Fibroblast of villous mesenchyme (primary cell): ENCODE results near the gene TPCN1. TPM values are rescaled to one million over a fixed set of nuclear protein-coding genes. Genes with fewer than 3 reads are reported as not detected.

ENCODE experiments used
- DNase-seq: peaks from one replicate; pipeline ENCODE4 v3.0.0-alpha.2; 2010; ENCODE audit warnings: low read depth
- H3K4me3 ChIP-seq: 2 replicates; pipeline ENCODE4 v1.5.1; 2011; ENCODE audit warnings: low read depth, mild to moderate bottlenecking, low read length
- CTCF ChIP-seq: IDR thresholded peaks from 2 replicates; pipeline ENCODE4 v1.5.1; 2012; ENCODE audit warnings: low read depth, mild to moderate bottlenecking, low read length; ENCODE audit not compliant: insufficient read depth
- small RNA-seq: library from RNA; depleted of rRNA; stranded (forward); fragments of <200 nt; gene quantifications from one replicate; pipeline ENCODE3, GENCODE V24; 2012
- total RNA-seq: library from RNA; depleted of rRNA; stranded (reverse); fragments of >200 nt; gene quantifications from 2 replicates; pipeline ENCODE4 v1.2.3, GENCODE V29; 2012

The TPCN1 gene
- total RNA-seq, 1 donor = 25.9 TPM

- TF ChIP-seq CTCF = no peak
- H3K4me3 ChIP-seq = no peak overlapping the region
- DNase-seq = no peak
Measured at GRCh38 chr12:113340061-113340460, 118.8 kb downstream of the TPCN1 start.

GRCh38 chr12:113341535-113341934 is 120.3 kb downstream of the TPCN1 start:
- no peak for DNase-seq
- TF ChIP-seq CTCF = no peak

GRCh38 chr12:113345318-113345717 is 124.1 kb downstream of the TPCN1 start:
- TF ChIP-seq CTCF = no peak
- no peak for DNase-seq
- H3K4me3 ChIP-seq = no peak overlapping the region

More at GRCh38 chr12:113341535-113341934, 120.3 kb downstream of the TPCN1 start:
- no peak overlapping the region for H3K4me3 ChIP-seq

- H3K4me3 ChIP-seq = no peak overlapping the region
- DNase-seq = no peak
- TF ChIP-seq CTCF = no peak
Measured at GRCh38 chr12:113346353-113346752, 125.1 kb downstream of the TPCN1 start.

GRCh38 chr12:113347107-113347506 is 125.8 kb downstream of the TPCN1 start:
- DNase-seq = no peak
- no peak overlapping the region for H3K4me3 ChIP-seq
- TF ChIP-seq CTCF = no peak

- DNase-seq = no peak
- TF ChIP-seq CTCF = no peak
- no peak overlapping the region for H3K4me3 ChIP-seq
Measured at GRCh38 chr12:113347892-113348291, 126.6 kb downstream of the TPCN1 start.

Small RNA genes lying within 50 kb of the gene (small RNA-seq; reads per million reads assigned to genes)
- gene MIR6762 = not detected
- not detected for gene RF00019

Other genes starting within 250 kb of the TPCN1 start
- 2.3 and 5.6 TPM in 2 replicates for gene OAS2, start 242.9 kb upstream of the TPCN1 start, total RNA-seq
- gene DTX1, start 164.7 kb upstream of the TPCN1 start, total RNA-seq = not detected in 2 replicates
- gene RASAL1, start 85.7 kb upstream of the TPCN1 start, total RNA-seq = not detected in 2 replicates
- gene CFAP73, start 71.7 kb upstream of the TPCN1 start, total RNA-seq = not detected in 2 replicates
- gene DDX54, start 36.0 kb upstream of the TPCN1 start, total RNA-seq = 33.7 and 37.0 TPM in 2 replicates
- 22.5 and 27.6 TPM in 2 replicates for gene RITA1, start 35.7 kb upstream of the TPCN1 start, total RNA-seq
- gene SLC8B1, start 113.6 kb downstream of the TPCN1 start, total RNA-seq = 12.9 and 22.9 TPM in 2 replicates
- 27.6 and 31.2 TPM in 2 replicates for gene PLBD2, start 137.1 kb downstream of the TPCN1 start, total RNA-seq
- gene SDS, start 182.4 kb downstream of the TPCN1 start, total RNA-seq = not detected in 2 replicates
- 3.5 and 5.2 TPM in 2 replicates for gene SDSL, start 200.9 kb downstream of the TPCN1 start, total RNA-seq